ENCODE measurements around the gene RPL38. TPM values are rescaled to one million over a fixed set of nuclear protein-coding genes. Genes with fewer than 3 reads are reported as not detected.

The RPL38 gene
- total and polyA plus RNA-seq, 2 of the 4 experiments (the other 2 are of a cell fraction) = 111 to 527 TPM

- Histone ChIP-seq H3K4me3 (ENCODE audit: insufficient read depth, low read depth, low read length) (no peak overlapping the region), H2BK5ac (ENCODE audit: low read depth, low read length, poor library complexity, severe bottlenecking) (no peak overlapping the region), H3K27me3 (ENCODE audit: control insufficient read depth, insufficient read depth, low read length) (no peaks in the 10 kb centered on the region), H3K14ac (replicated peaks; ENCODE audit: low read depth, low read length) (no peak overlapping the region), H4K20me1 (ENCODE audit: insufficient read depth, low read length) (no peaks in the 10 kb centered on the region), H3K9me3 (ENCODE audit: control insufficient read depth, insufficient read depth, low read length) (no peaks in the 10 kb centered on the region), H3K79me1 (ENCODE audit: low read depth in 1 of 2, low read length in 2 of 2) (no peaks in the 10 kb centered on the region), H3K23ac (ENCODE audit: low read depth, low read length) (no peak overlapping the region), H2BK120ac (ENCODE audit: low read depth, low read length) (no peak overlapping the region), H4K91ac (ENCODE audit: insufficient read depth, low read depth, low read length) (no peak overlapping the region), H2BK15ac (ENCODE audit: low read depth, low read length) (no peak overlapping the region), H3K9ac (ENCODE audit: low read depth, low read length) (no peak overlapping the region), H3K9me1 (ENCODE audit: insufficient read depth, low read length) (no peaks in the 10 kb centered on the region), H3K27ac (ENCODE audit: insufficient read depth, low read length) (no peak overlapping the region), H3K36me3 (ENCODE audit: control insufficient read depth, insufficient read depth, low read length) (no peaks in the 10 kb centered on the region), H2AK5ac (ENCODE audit: low read depth, low read length) (no peak overlapping the region), H3K56ac (ENCODE audit: extremely low read depth, insufficient read depth, low read length) (no peak overlapping the region), H4K8ac (ENCODE audit: low read depth in 2 of 2, low read length in 2 of 2) (no peak overlapping the region), H3K4me1 (ENCODE audit: control insufficient read depth, insufficient read depth, low read length) (no peaks in the 10 kb centered on the region), H2AK9ac (replicated peaks; ENCODE audit: low read depth, low read length, poor library complexity) (no peak overlapping the region), H2BK20ac (ENCODE audit: low read depth, low read length) (no peak overlapping the region), H3K18ac (ENCODE audit: low read depth, low read length) (no peak overlapping the region), H2AFZ (replicated peaks; ENCODE audit: low read length, poor library complexity) (no peak overlapping the region), H4K5ac (ENCODE audit: low read depth, low read length) (no peak overlapping the region), H3K4me2 (ENCODE audit: low read depth, low read length) (no peak overlapping the region), H3K4ac (ENCODE audit: low read depth, low read length) (no peak overlapping the region)
- BruUV-seq (replicated peaks) = no TSS peak
- TF ChIP-seq FOS (IDR thresholded peaks at IDR 0.05; ENCODE audit: low read depth, low read length) (no peak), RFX5 (IDR thresholded peaks at IDR 0.05; ENCODE audit: low read depth, low read length) (no peak), MAFK (IDR thresholded peaks at IDR 0.05; ENCODE audit: low read depth, low read length) (no peak), NFE2L2 (IDR thresholded peaks at IDR 0.05; ENCODE audit: low read depth, low read length) (no peak), SMC3 (IDR thresholded peaks at IDR 0.05; ENCODE audit: low read depth, low read length) (no peak), CEBPB (IDR thresholded peaks at IDR 0.05; ENCODE audit: low read depth, low read length) (no peak), RAD21 (IDR thresholded peaks at IDR 0.05; ENCODE audit: low read length) (no peak), BHLHE40 (IDR thresholded peaks at IDR 0.05; ENCODE audit: low read depth, low read length) (no peak)
- TF ChIP-seq, protein P1, sequence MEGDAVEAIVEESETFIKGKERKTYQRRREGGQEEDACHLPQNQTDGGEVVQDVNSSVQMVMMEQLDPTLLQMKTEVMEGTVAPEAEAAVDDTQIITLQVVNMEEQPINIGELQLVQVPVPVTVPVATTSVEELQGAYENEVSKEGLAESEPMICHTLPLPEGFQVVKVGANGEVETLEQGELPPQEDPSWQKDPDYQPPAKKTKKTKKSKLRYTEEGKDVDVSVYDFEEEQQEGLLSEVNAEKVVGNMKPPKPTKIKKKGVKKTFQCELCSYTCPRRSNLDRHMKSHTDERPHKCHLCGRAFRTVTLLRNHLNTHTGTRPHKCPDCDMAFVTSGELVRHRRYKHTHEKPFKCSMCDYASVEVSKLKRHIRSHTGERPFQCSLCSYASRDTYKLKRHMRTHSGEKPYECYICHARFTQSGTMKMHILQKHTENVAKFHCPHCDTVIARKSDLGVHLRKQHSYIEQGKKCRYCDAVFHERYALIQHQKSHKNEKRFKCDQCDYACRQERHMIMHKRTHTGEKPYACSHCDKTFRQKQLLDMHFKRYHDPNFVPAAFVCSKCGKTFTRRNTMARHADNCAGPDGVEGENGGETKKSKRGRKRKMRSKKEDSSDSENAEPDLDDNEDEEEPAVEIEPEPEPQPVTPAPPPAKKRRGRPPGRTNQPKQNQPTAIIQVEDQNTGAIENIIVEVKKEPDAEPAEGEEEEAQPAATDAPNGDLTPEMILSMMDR (conservative IDR thresholded peaks at IDR 0.05; ENCODE audit: low read depth, low read length) = no peak
- TF ChIP-seq, protein P2, sequence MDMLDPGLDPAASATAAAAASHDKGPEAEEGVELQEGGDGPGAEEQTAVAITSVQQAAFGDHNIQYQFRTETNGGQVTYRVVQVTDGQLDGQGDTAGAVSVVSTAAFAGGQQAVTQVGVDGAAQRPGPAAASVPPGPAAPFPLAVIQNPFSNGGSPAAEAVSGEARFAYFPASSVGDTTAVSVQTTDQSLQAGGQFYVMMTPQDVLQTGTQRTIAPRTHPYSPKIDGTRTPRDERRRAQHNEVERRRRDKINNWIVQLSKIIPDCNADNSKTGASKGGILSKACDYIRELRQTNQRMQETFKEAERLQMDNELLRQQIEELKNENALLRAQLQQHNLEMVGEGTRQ (IDR thresholded peaks at IDR 0.05; ENCODE audit: low read depth, low read length) = no peak
- dilution Hi-C loops (cut with HindIII; ENCODE audit: low sequenced_read_pairs, unreplicated experiment) = no loop called here
- 40% methylated on average over 1 of the region's 5 CpGs; no CpG with 5 or more reads in 1 of the 2 experiments for WGBS, 2 experiments (ENCODE audit: extremely low coverage in 2 of 2, insufficient read length in 1 of 2)
- ATAC-seq (ENCODE audit: low read depth) (no peak), DNase-seq (no peak)
- intact Hi-C loops (cut with micrococcal nuclease) = no loop called here
- ChIA-PET POLR2A (ENCODE audit: unreplicated experiment) (no interaction called here), CTCF (no interaction called here)
- in situ Hi-C loops (cut with MboI; ENCODE audit: low sequenced_read_pairs) = no loop called here
These were observed 25.0 kb downstream of the RPL38 start for GRCh38 chr17:74228306-74228978.
